Stimulated activated effector memory CD8-positive, alpha-beta T cell treated with anti-CD3 and anti-CD28 coated beads, Interleukin-12 subunit alpha, Interleukin-12 subunit beta, amount 100 ng/mL, for 72 hours (primary cell): ENCODE data around the gene KRR1.
"Not testable (repeated sequence)": the region's sequence is repeated elsewhere in the genome, so short reads cannot be mapped to it uniquely, and the experiment has no call there.

Source experiments
- ATAC-seq: fragments of 150-1000 bp; cut with Tn5 transposase; 2 replicates; pipeline ENCODE4 v1.10.0; 2021
- DNase-seq, 2 donors: peaks; one replicate each; pipeline ENCODE4 v3.0.0; 2021 to 2022; ENCODE audit warnings: low spot score in 2 of 2
- H3K27ac Mint-ChIP-seq: one replicate; pipeline ENCODE4 v1.8.0; 2022; ENCODE audit warnings: mild to moderate bottlenecking, mixed read lengths
- H3K36me3 Mint-ChIP-seq: one replicate; pipeline ENCODE4 v1.8.0; 2022; ENCODE audit warnings: mild to moderate bottlenecking, mixed read lengths
- H3K4me1 Mint-ChIP-seq: one replicate; pipeline ENCODE4 v1.8.0; 2022; ENCODE audit warnings: mixed read lengths
- H3K4me3 Mint-ChIP-seq: one replicate; pipeline ENCODE4 v1.8.0; 2022; ENCODE audit warnings: mild to moderate bottlenecking, mixed read lengths
- H3K9me3 Mint-ChIP-seq: one replicate; pipeline ENCODE4 v1.8.0; 2022; ENCODE audit warnings: mixed read lengths

KRR1 gene

DNA sequence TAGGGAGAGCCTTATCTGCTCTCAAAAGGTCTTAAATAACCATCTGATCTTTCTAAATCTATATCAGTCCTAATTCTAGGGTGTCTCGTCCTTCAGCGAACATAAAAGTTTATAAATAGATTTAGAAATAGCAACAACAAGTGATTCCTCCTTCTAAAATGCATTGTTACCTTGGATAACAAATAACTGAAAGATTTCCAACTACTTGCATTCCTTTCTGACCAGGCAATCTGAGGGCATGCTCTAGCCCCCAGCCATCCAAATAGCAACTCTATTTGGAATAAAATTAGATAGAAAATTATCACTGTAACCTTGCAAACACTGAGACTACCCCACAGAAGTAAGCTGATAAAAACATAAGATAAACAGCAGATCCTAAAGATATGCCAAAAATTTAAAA, 21.8 kb upstream of the KRR1 start:
- ATAC-seq (no peak), DNase-seq (no peak)
- Mint-ChIP-seq H3K4me3 (no peak overlapping the region), H3K27ac (no peak overlapping the region), H3K4me1 (no peaks in the 10 kb centered on the region), H3K9me3 (no peaks in the 10 kb centered on the region), H3K36me3 (no peaks in the 10 kb centered on the region)

DNA sequence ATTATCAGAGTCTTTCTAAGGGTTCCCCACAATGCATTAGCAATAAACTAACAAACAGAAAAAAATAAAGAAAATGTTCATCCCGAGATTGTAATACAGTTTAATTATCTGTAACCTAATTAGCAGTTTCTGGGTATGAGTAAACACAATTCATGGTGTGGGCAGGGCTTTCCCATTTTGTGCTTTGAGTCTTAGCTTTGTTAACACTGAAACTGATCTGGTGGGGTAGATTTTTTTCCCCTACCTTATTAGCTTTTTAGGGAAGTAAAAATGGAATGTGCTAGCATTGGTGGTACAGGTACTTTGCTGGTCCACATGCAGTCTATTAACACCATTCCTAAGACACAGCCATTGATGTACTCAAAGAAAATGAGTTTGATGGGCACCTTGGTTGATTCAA, 18.4 kb upstream of the KRR1 start:
- peaks cover 10% of the 10 kb centered on the region for H3K4me1 Mint-ChIP-seq
- H3K36me3 Mint-ChIP-seq: no peaks in the 10 kb centered on the region
- H3K27ac Mint-ChIP-seq: no peak overlapping the region
- ATAC-seq (no peak), DNase-seq (no peak)
- H3K9me3 Mint-ChIP-seq: no peaks in the 10 kb centered on the region
- H3K4me3 Mint-ChIP-seq: no peak overlapping the region

DNA sequence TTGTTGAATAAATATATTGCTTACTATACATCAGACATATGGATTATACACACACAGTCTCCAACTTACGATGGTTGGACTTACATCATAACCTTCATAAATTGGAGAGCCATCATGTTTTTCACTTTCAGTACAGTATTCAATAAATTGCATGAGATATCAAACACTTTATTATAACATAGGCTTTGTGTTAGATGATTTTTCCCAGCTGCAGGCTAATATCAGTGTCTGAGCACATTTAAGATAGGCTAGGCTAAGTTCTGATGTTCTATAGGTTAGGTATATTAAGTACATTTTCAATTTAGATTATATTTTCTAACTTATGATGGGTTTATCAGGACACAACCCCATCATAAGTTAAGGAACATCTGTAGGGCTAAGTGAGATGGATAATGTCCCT, 17.9 kb upstream of the KRR1 start:
- H3K4me3 Mint-ChIP-seq: no peak overlapping the region
- ATAC-seq: no peak
- no peak overlapping the region for H3K27ac Mint-ChIP-seq
- peaks cover 10% of the 10 kb centered on the region for H3K4me1 Mint-ChIP-seq
- no peaks in the 10 kb centered on the region for H3K9me3 Mint-ChIP-seq
- no peaks in the 10 kb centered on the region for H3K36me3 Mint-ChIP-seq
- DNase-seq: no peak

DNA sequence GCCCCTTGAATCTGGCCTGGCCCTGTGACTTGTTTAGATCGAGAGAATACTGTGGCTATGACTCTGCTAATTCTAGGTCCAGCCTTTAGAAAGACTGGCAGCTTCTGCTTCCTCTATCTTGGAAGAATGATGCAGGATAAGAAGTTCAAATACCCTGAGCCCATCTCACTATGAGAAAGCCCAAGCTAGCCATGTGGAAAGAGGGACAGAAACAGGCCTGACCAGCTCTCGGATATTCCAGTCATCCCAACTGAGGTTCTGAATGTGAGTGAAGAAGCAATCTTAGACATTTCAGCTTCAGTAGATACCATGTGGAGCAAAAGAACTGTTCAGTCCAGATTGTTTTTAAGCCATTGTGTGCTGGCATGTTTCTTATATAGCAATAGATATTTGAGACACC, 17.3 kb upstream of the KRR1 start:
- no peak for ATAC-seq
- Mint-ChIP-seq H3K4me3 (no peak overlapping the region), H3K27ac (no peak overlapping the region), H3K36me3 (no peaks in the 10 kb centered on the region), H3K9me3 (no peaks in the 10 kb centered on the region), H3K4me1 (peaks cover 10% of the 10 kb centered on the region)
- DNase-seq: no peak

DNA sequence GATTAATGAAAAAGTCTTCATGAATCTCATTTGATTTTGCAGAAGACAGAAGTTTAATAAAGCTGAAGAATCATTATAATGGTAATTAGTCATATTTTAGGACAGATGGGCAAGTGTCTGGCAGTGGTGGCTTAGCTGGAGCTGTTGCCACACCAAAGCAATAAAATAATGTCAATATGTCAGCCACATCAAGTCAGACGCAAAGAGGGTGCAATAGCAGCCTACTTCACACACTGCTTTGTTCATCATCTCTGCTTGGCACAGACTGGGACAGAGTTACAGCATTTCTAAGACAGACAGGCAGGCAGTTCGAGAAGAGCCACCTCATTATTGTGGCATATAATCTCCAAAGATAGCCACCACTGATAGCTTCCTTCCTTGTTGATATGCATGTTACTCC, 16.9 kb upstream of the KRR1 start:
- DNase-seq (no peak), ATAC-seq (no peak)
- Mint-ChIP-seq H3K36me3 (no peaks in the 10 kb centered on the region), H3K27ac (no peak overlapping the region), H3K9me3 (no peaks in the 10 kb centered on the region), H3K4me3 (no peak overlapping the region), H3K4me1 (peaks cover 10% of the 10 kb centered on the region)

DNA sequence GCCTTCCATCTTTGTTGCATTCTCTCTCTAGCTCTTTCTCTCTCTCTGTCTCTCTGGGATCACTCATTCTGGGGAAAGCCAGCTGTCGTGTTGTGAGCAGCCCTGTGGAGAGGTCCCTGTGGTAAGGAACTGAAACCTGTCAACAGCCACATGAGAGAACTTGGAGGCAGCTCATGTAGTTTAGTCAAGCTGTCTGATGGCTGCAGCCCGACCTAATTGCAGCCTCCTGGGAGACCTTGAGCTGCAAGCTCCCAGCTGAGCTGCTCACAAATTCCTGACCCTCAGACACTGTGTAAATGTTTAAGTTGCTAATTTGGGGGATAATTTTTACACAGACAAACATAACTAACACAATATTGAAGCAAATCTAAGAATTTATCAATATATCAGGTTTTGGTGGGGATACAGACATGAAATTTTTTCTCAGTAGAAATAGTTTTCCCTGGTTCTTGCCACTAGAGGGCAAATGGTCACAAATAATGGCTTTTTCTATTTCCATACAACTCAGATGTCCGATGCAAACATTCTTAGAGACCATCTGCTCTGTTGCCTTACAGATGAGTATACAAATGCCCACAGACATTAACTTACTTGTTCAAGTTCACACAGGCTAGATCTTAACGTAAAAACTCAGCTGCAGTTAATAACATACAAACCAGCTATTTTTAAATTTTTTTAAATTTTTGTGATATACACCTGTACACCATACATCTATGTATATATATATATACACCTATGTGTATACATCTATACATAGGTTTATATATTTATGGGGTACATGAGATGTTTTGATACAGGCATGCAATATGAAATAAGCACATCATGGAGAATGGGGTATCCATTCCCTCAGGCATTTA, 15.5 kb upstream of the KRR1 start:
- Mint-ChIP-seq H3K9me3 (peaks cover 3% of the 10 kb centered on the region), H3K36me3 (no peaks in the 10 kb centered on the region), H3K4me3 (no peak overlapping the region), H3K4me1 (peaks cover 10% of the 10 kb centered on the region), H3K27ac (no peak overlapping the region)
- DNase-seq (no peak), ATAC-seq (peak; percentile 90)

DNA sequence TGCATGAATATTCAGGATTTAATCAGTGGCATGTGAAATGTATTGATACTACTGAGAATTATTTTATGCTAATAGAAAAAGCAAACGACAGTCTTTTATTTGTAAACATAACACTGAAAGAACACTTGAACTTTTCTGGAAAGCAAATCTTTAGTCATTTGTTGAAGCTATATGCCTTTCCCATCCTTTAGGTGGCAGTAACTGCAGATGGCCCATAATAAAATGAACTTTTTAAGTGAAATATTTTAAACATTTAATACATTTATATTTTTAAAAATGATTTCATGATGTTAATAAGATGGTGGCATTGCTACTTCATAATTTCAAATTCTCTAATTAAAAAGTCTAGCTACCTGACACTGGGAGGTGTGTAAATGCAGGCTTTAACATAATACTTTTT, 13.9 kb upstream of the KRR1 start:
- no peak for DNase-seq
- peaks cover 3% of the 10 kb centered on the region for H3K9me3 Mint-ChIP-seq
- H3K36me3 Mint-ChIP-seq: no peaks in the 10 kb centered on the region
- H3K27ac Mint-ChIP-seq: no peak overlapping the region
- H3K4me3 Mint-ChIP-seq: no peak overlapping the region
- peaks cover 10% of the 10 kb centered on the region for H3K4me1 Mint-ChIP-seq
- ATAC-seq: no peak

DNA sequence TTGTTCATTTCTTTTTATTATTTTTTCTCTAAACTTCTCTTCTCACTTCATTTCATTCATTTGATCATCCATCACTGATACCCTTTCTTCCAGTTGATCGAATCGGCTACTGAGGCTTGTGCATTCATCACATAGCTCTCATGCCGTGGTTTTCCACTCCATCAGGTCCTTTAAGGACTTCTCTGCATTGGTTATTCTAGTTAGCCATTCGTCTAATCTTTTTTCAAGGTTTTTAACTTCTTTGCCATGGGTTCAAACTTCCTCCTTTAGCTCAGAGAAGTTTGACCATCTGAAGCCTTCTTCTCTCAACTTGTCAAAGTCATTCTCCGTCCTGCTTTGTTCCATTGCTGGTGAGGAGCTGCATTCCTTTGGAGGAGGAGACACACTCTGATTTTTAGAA, 10.7 kb upstream of the KRR1 start:
- not testable (repeated sequence) for DNase-seq, ATAC-seq, H3K9me3 Mint-ChIP-seq, H3K4me3 Mint-ChIP-seq, H3K4me1 Mint-ChIP-seq, H3K36me3 Mint-ChIP-seq, H3K27ac Mint-ChIP-seq

DNA sequence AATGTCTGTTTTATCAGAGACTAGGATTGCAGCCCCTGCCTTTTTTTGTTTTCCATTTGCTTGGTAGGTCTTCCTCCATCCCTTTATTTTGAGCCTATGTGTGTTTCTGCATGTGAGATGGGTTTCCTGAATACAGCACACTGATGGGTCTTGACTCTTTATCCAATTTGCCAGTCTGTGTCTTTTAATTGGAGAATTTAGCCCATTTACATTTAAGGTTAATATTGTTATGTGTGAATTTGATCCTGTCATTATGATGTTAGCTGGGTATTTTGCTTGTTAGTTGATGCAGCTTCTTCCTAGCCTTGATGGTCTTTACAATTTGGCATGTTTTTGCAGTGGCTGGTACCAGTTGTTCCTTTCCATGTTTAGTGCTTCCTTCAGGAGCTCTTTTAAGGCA, 9.8 kb upstream of the KRR1 start:
- H3K9me3 Mint-ChIP-seq, ATAC-seq, H3K27ac Mint-ChIP-seq, H3K36me3 Mint-ChIP-seq, H3K4me3 Mint-ChIP-seq, H3K4me1 Mint-ChIP-seq, DNase-seq: not testable (repeated sequence)

DNA sequence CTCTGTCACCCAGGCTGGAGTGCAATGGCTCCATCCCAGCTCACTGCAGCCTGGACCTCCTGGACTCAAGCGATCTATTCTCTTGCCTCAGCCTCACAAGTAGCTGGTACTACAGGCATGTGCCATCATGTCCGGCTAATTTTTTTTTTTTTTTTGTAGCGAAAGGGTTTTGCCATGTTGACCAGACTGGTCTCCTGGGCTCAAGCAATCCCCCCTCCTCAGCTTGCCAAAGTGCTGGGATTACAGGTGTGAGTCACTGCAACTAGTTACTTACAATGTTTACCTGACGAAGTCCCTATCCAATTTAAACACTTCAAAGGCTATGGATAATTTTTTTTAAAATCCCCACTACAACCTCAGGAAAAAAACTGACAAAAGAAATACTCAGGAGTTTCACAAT, 1.8 kb downstream of the KRR1 start:
- Mint-ChIP-seq H3K4me3 (peak overlapping the region; percentile 99), H3K36me3 (peaks cover 7% of the 10 kb centered on the region), H3K9me3 (no peaks in the 10 kb centered on the region), H3K27ac (peak overlapping the region; percentile 99), H3K4me1 (peaks cover 24% of the 10 kb centered on the region)
- DNase-seq (no peak), ATAC-seq (no peak)

DNA sequence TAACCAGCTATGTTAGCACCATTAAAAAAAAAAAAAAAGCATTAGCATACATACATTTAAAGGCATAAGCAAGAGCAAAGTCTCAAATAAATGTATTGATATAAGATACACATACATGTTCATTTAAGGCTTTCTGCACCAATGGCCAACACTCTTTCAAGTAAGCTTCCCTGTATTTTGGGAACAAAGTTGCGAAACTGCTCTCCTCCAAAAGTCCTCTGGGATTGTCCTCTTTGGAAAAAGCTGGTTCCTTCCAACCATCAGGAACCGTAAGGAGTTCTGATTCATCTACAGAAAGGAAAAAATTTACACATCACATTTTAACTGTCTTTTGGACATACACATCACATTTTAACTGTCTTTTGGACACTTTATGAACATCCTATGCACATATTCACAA, 3.2 kb downstream of the KRR1 start:
- Mint-ChIP-seq H3K9me3 (no peaks in the 10 kb centered on the region), H3K4me3 (no peak overlapping the region), H3K27ac (no peak overlapping the region), H3K36me3 (peaks cover 7% of the 10 kb centered on the region), H3K4me1 (peaks cover 24% of the 10 kb centered on the region)
- no peak for ATAC-seq
- DNase-seq: no peak

DNA sequence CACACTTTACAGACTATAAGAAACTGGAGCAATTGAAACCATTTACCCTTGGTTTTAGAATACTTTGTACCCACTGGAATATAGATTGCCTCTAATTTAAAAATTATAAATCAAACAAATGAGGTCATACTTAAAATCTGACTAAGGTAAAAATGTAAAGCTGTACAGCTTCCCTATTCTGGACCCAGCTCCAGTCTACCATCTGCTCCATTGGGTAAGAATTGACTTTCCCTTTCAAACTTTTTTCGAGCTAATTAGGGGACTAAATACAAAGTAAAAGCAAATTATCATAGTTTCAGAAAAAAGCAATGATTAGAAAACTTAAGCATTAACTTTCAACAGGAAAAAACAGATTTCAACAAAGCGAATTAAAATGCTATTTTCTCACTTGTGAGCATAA, 4.3 kb downstream of the KRR1 start:
- Mint-ChIP-seq H3K27ac (no peak overlapping the region), H3K4me1 (peaks cover 24% of the 10 kb centered on the region), H3K4me3 (no peak overlapping the region), H3K36me3 (peaks cover 7% of the 10 kb centered on the region), H3K9me3 (no peaks in the 10 kb centered on the region)
- ATAC-seq (no peak), DNase-seq (no peak)

DNA sequence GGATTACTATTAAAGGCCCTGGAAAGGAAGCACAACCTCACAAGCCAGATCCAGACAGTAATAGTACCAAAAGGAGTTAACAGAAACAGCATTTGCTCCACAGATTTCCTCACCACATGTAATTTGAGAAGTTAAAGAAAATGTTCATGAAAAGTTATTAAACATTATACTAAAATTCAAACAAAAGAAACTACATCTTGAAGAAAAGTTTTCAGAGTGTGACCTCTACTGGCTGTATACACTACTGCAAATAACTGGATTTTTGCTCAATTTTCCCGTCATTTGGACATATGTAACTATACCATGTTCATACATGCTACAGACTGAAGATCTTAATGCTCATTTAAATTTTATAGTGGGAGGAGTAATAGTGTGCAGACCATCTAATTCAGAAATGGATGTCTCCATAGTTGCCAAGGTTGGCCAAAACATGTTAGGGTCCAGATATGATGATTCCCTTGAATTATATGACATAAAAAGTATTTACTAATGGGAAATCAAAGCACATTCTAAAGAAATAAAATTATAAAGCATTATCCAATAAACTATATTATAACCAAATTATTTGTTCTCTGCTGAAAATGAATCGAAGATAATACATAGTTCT, 5.6 kb downstream of the KRR1 start:
- Mint-ChIP-seq H3K36me3 (no peaks in the 10 kb centered on the region), H3K27ac (peak overlapping the region; percentile 23), H3K4me3 (no peak overlapping the region), H3K4me1 (peaks cover 20% of the 10 kb centered on the region), H3K9me3 (no peaks in the 10 kb centered on the region)
- DNase-seq: no peak
- ATAC-seq: no peak

DNA sequence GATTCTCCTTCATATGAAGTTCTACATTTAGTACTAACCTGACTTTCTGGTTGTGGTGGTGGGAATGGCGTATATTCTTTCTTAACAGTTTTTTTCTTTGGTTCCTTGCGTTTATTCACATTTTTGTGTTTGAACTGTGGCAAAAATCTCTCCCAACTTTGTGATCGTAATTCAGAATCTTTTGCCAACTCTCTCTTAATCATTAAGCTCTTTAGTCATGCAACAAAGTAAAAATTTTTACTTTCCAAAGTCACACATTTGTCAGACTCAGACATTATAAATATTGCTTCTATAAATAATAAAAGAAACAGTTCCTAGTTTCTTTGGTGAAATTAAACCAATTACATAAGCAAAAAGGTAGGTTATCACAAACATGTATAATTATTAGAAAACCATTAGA, 7.5 kb downstream of the KRR1 start:
- no peak for ATAC-seq
- no peak for DNase-seq
- Mint-ChIP-seq H3K27ac (no peak overlapping the region), H3K4me1 (peaks cover 7% of the 10 kb centered on the region), H3K36me3 (no peaks in the 10 kb centered on the region), H3K4me3 (no peak overlapping the region), H3K9me3 (no peaks in the 10 kb centered on the region)

DNA sequence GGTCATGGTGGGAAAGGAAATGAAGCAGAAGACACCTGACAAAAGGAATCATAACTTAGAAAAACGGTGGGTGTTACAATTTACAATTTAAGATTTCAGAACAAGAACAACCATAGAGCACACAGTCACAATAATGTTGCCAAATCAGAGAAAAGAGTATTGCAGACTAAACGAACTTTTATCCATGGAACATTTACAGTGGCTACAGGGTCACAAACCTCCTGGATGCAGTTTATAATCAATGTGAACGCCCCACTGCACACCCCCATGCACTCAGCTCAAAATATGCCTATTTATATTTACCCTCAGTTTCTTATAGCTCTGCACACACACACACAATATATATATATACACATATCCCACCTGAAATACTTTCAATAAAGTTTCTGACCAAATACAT, 8.0 kb downstream of the KRR1 start:
- DNase-seq: no peak
- no peak for ATAC-seq
- H3K4me3 Mint-ChIP-seq: no peak overlapping the region
- H3K9me3 Mint-ChIP-seq: no peaks in the 10 kb centered on the region
- H3K27ac Mint-ChIP-seq: no peak overlapping the region
- H3K36me3 Mint-ChIP-seq: no peaks in the 10 kb centered on the region
- peaks cover 7% of the 10 kb centered on the region for H3K4me1 Mint-ChIP-seq

DNA sequence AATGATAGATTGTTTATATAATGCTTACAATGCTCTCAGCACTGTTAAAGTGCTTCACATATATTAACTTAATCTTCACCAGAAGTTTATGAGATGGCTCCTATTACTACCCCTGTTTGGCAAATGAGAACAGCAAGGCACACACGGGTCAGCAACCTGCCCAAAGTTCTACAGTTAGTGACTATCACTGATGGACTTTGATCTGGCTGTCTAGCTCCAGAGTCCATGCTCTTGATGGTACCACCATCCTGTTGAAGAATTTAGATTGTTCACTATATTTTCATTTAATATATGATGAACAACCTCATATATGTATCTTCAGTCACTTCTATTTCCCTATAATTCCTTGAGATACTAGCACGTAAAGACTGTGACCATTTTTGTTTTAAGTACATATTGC, 20.2 kb downstream of the KRR1 start:
- DNase-seq: no peak
- Mint-ChIP-seq H3K36me3 (peaks cover 63% of the 10 kb centered on the region), H3K27ac (no peak overlapping the region), H3K4me1 (peaks cover 36% of the 10 kb centered on the region), H3K4me3 (no peak overlapping the region), H3K9me3 (no peaks in the 10 kb centered on the region)
- ATAC-seq: no peak
